Activated CD4-positive, alpha-beta T cell treated with anti-CD3 and anti-CD28 coated beads for 36 hours (primary cell): ENCODE data around the gene IWS1. TPM values are rescaled to one million over a fixed set of nuclear protein-coding genes. Genes with fewer than 3 reads are reported as not detected.

Experiments used
- ATAC-seq: fragments of 200-7000 bp; cut with Tn5 transposase; one replicate; pipeline ENCODE4 v1.10.0; 2021; ENCODE audit warnings: mild to moderate bottlenecking, moderate library complexity
- CTCF ChIA-PET: fragments of 350-600 bp; sonication (Branson Sonifier 250); formaldehyde crosslinking; loops from one replicate; lab custom pipeline; 2021; ENCODE audit warnings: antibody characterized with exemption; lab: Charles Lee
- POLR2A ChIA-PET: fragments of 350-600 bp; sonication (Branson Sonifier 250); formaldehyde crosslinking; loops from one replicate; lab custom pipeline; 2021; ENCODE audit warnings: antibody characterized with exemption, inconsistent platforms; lab: Charles Lee
- DNase-seq: peaks from one replicate; pipeline ENCODE4 v3.0.0-alpha.2; 2020
- H3K27ac Mint-ChIP-seq: one replicate; pipeline ENCODE4 v1.8.0; 2021; ENCODE audit warnings: mixed read lengths
- H3K27me3 Mint-ChIP-seq: one replicate; pipeline ENCODE4 v1.8.0; 2021; ENCODE audit warnings: mixed read lengths
- H3K36me3 Mint-ChIP-seq: one replicate; pipeline ENCODE4 v1.8.0; 2021; ENCODE audit warnings: low read depth, mixed read lengths
- H3K4me1 Mint-ChIP-seq: one replicate; pipeline ENCODE4 v1.8.0; 2021; ENCODE audit warnings: mixed read lengths
- H3K4me3 Mint-ChIP-seq: one replicate; pipeline ENCODE4 v1.8.0; 2021; ENCODE audit warnings: mild to moderate bottlenecking, moderate library complexity, mixed read lengths
- H3K9me3 Mint-ChIP-seq: one replicate; pipeline ENCODE4 v1.8.0; 2021; ENCODE audit warnings: low read depth, mixed read lengths
- intact Hi-C, 2 experiments: fragments of 100-400 bp; cut with DNase I in 1 of 2; cut with micrococcal nuclease in 1 of 2; formaldehyde crosslinking; loops; one replicate each; pipeline versions ENCODE4 v1.14.2 to v1.15.1; 2022 to 2024; cut with DNase I, micrococcal nuclease
- total RNA-seq, 2 experiments: library from RNA; stranded (reverse); gene quantifications; one replicate each; pipeline ENCODE4 v1.2.3, GENCODE V29; 2021

The IWS1 gene
- total RNA-seq, 2 experiments from 2014 or later, result 49.5 to 55.0 TPM

DNA sequence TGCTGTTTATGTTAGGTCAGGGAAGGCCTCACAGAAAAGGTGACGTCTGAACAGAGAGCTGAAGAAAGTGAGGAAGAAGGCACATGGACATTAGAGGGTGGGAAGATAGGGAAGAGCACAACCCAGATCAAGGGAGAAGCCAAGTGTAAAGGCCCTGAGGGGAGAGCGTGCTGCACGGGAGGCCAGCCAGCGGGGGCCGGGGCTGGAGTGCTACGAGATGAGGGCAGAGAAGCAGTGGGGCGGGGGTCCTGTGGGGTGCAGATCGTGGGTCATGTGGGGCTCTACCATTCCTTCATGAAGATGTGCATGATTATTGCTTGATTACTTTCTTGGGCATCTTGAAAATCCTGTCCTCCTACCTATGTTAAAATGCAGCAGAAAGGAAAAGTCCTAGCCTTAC lies 57.2 kb downstream of the IWS1 start:
- POLR2A ChIA-PET, result no interaction called here
- no peak for DNase-seq
- Mint-ChIP-seq H3K4me3 (no peak overlapping the region), H3K27me3 (no peaks in the 10 kb centered on the region), H3K9me3 (no peaks in the 10 kb centered on the region), H3K36me3 (peaks cover 16% of the 10 kb centered on the region), H3K4me1 (peaks cover 18% of the 10 kb centered on the region), H3K27ac (no peak overlapping the region)
- ATAC-seq, result no peak
- CTCF ChIA-PET, result no interaction called here
- intact Hi-C loops, result no loop called here

DNA sequence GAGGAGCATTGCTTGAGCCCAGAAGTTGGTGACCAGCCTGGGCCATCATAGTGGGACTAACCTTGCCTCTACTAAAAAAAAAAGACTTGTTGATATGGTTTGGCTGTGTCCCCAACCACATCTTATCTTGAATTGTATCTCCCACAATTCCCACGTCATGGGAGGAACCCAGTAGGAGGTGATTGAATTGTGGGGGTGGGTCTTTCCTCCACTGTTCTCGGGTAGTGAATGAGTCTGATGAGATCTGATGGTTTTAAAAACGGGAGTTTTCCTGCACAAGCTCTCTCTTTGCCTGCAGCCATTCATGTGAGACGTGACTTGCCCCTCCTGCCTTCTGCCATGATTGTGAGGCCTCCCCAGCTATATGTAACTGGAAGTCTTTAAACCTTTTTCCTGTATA lies 61.0 kb downstream of the IWS1 start:
- Mint-ChIP-seq H3K36me3 (peaks cover 16% of the 10 kb centered on the region), H3K27me3 (no peaks in the 10 kb centered on the region), H3K27ac (peak overlapping the region; percentile 52), H3K4me1 (peaks cover 21% of the 10 kb centered on the region), H3K4me3 (no peak overlapping the region), H3K9me3 (no peaks in the 10 kb centered on the region)
- ATAC-seq (peak; percentile 57), DNase-seq (peak; percentile 27)
- intact Hi-C loops, result no loop called here
- ChIA-PET CTCF (interaction anchor here (0.7 to 1.6 kb wide), 2 partner anchors 14 to 288 kb away, joined by 3 to 8 read pairs; no protein-coding TSS in a partner anchor), POLR2A (no interaction called here)

DNA sequence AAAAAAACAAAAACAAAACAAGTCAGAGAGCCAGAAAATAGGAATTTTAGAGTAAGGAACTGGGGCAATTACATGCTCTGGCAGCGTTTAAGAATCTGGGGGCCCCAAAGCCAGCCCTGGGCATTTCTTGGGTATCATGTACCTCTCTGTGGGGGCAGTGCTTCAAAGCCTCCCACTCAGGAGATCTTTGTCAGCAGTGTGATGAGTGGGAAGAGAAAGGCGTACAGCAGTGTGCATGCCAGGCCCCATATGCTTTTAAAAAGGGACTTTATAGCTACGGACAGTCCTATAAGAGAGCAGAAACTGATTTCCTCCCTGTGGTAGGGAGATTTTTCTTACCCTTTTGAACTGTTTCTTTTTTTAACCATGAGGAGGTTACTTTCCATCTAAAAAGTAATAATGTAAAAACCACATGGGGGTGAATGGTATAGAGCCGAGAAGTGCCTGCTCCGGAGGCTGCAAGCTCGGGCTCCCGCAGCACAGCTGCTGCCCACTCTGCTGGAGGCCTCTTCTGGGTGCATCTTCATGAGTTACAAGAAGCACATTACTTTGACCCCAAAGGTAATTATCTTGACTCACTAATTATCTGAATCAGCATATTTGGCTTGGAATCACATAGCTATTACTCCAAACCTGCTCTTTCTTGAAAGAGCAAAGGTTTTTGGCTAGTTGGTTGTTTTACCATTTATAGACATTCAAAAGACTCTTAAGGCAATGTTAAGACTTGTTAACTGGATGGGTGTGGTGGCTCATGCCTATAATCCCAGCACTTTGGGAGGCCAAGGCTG lies 61.6 kb downstream of the IWS1 start:
- DNase-seq, result no peak
- no peak overlapping the region for H3K27ac Mint-ChIP-seq
- H3K27me3 Mint-ChIP-seq, result no peaks in the 10 kb centered on the region
- peak; percentile 71 for ATAC-seq
- ChIA-PET POLR2A (no interaction called here), CTCF (interaction anchor here (0.7 to 1.6 kb wide), 3 partner anchors 14 to 287 kb away, joined by 3 to 8 read pairs (median 3); no protein-coding TSS in a partner anchor)
- H3K4me3 Mint-ChIP-seq, result no peak overlapping the region
- H3K9me3 Mint-ChIP-seq, result no peaks in the 10 kb centered on the region
- peaks cover 21% of the 10 kb centered on the region for H3K4me1 Mint-ChIP-seq
- intact Hi-C loops, result no loop called here
- peaks cover 16% of the 10 kb centered on the region for H3K36me3 Mint-ChIP-seq

DNA sequence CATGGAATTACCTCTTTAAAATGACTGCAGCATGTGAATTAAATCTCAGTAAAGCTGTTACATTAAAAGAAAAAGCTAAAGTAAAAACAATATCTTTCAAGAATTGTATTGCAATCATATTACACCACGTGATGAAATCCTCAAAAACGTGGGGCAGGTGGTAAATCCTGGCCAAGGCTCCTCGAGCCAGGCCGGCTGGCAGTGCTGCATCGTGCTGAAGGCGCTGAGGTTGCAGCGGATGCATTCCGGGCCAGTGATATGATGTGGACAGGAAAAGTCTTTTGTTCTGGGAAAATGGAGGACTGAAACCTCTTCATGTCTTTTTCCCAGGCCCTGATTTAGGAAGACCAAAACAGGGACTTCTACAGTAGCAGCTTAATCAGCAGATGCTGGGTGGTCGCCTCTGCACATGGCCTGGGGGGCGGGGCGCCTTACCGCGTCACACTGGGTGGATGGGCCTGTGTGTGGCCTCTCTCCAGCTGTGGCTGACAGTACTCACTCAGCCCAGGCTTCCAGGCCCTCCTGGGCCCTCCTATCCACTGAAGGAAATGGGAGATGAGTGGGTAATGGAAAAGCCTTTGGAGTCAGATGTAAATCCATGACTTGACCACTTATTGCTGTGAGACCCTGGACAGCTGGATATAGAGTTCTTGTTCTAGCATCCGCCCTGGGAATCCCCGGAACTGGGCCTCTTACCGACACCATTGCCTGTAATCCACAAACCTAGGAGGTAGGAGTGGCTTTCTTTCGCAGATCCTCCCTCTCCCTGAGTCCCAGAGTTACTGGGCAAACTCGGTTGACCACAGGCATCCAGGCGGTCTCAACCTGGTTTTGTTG lies 62.9 kb downstream of the IWS1 start:
- intact Hi-C loops, result no loop called here
- ATAC-seq, result no peak
- H3K4me1 Mint-ChIP-seq, result peaks cover 21% of the 10 kb centered on the region
- H3K9me3 Mint-ChIP-seq, result no peaks in the 10 kb centered on the region
- peaks cover 9% of the 10 kb centered on the region for H3K36me3 Mint-ChIP-seq
- ChIA-PET CTCF (no interaction called here), POLR2A (no interaction called here)
- H3K27ac Mint-ChIP-seq, result no peak overlapping the region
- H3K27me3 Mint-ChIP-seq, result no peaks in the 10 kb centered on the region
- DNase-seq, result no peak
- no peak overlapping the region for H3K4me3 Mint-ChIP-seq

DNA sequence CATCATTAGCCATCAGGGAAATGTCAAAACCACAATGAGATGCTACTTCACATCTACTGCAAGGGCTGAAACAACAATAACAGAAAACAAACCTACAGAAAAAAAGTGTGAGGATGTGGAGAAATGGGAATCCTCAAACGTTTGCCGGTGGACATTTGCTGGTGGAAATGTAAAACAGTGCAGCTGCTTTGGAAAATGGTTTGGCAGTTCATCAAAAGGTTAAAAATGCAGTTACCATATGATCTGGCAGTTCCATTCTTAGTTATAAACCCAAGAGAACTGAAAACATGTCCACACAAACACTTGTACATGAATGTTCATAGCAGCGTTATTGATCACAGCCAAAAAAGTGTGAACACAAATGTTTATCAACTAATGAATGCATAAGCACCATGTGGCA lies 63.8 kb downstream of the IWS1 start:
- ATAC-seq (no peak), DNase-seq (no peak)
- intact Hi-C loops, result no loop called here
- H3K27ac Mint-ChIP-seq, result no peak overlapping the region
- ChIA-PET POLR2A (no interaction called here), CTCF (no interaction called here)
- H3K4me1 Mint-ChIP-seq, result peaks cover 22% of the 10 kb centered on the region
- H3K27me3 Mint-ChIP-seq, result no peaks in the 10 kb centered on the region
- H3K4me3 Mint-ChIP-seq, result no peak overlapping the region
- H3K36me3 Mint-ChIP-seq, result peaks cover 6% of the 10 kb centered on the region
- H3K9me3 Mint-ChIP-seq, result no peaks in the 10 kb centered on the region

DNA sequence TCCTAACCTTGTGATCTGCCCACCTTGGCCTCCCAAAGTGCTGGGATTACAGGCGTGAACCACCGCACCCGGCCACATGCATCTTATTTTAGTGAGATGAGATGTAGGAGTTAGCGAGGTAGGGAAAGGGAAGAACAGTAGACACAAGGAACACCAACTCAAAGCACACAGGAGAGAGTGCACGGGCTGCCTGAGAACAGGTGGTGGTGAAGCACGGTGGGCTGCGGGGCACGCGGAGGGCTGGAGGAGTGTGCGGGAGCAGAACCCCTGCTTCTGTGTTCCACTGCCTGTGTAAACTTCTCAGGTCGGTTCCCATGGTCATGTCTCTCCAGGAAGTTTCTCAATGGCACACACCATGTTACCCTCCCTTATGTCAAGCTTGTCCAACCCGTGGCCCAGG lies 69.3 kb downstream of the IWS1 start:
- no peaks in the 10 kb centered on the region for H3K9me3 Mint-ChIP-seq
- ChIA-PET CTCF (interaction anchor here (1.7 kb wide), 1 partner anchor 10 kb away, joined by 3 read pairs; no protein-coding TSS in a partner anchor), POLR2A (no interaction called here)
- H3K27ac Mint-ChIP-seq, result no peak overlapping the region
- H3K4me1 Mint-ChIP-seq, result peaks cover 10% of the 10 kb centered on the region
- H3K36me3 Mint-ChIP-seq, result peaks cover 8% of the 10 kb centered on the region
- H3K4me3 Mint-ChIP-seq, result no peak overlapping the region
- DNase-seq, result no peak
- intact Hi-C loops, result no loop called here
- H3K27me3 Mint-ChIP-seq, result no peaks in the 10 kb centered on the region
- no peak for ATAC-seq

DNA sequence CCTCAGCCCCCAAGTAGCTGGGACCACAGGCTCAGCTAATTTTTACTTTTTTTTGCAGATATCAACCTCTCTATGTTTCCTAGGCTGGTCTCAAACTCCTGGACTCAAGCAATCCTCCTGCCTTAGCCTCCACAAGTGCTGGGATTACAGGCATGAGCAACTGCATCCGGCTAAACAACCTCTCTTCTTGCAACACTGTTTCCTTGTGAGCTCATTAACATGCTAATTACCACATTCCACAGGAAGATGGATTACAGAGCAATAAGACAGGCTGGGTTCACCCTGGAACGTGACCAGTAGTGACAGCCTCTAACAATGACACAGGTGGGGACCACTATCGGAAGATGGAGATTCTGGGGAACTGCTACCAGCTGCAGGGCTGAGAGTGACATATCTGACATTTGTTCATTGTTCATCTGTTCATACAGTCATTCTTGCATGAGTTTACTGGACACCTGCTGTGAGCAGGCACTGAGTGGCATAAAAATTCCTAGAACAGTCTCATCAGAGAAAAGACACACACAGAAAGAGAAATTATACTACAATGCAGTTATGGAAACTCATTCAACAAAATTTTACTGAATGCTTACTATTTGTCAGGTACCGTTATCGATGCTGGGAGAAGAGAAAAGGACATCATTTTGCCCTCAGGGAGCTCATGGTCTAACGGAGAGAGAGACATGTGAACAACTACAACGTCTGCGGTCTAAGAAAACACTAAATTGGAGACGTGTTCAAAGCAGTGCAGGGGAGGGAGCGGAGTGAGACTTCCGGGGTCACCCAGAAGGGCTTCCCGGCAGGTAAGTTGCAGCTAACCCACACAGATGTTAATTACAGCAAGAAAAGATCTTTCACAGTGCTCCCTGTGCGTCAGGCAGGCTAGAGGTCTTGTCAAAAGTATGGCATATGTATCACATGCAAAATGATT lies 70.5 kb downstream of the IWS1 start:
- ATAC-seq, result peak; percentile 63
- Mint-ChIP-seq H3K4me1 (peaks cover 10% of the 10 kb centered on the region), H3K27me3 (no peaks in the 10 kb centered on the region), H3K36me3 (peaks cover 8% of the 10 kb centered on the region), H3K9me3 (no peaks in the 10 kb centered on the region), H3K27ac (no peak overlapping the region), H3K4me3 (no peak overlapping the region)
- intact Hi-C loops, result no loop called here
- ChIA-PET CTCF (interaction anchor here (0.6 to 1.7 kb wide), 3 partner anchors 12 to 739 kb away, joined by 3 to 5 read pairs (median 3); no protein-coding TSS in a partner anchor), POLR2A (no interaction called here)
- DNase-seq, result peak; percentile 15

DNA sequence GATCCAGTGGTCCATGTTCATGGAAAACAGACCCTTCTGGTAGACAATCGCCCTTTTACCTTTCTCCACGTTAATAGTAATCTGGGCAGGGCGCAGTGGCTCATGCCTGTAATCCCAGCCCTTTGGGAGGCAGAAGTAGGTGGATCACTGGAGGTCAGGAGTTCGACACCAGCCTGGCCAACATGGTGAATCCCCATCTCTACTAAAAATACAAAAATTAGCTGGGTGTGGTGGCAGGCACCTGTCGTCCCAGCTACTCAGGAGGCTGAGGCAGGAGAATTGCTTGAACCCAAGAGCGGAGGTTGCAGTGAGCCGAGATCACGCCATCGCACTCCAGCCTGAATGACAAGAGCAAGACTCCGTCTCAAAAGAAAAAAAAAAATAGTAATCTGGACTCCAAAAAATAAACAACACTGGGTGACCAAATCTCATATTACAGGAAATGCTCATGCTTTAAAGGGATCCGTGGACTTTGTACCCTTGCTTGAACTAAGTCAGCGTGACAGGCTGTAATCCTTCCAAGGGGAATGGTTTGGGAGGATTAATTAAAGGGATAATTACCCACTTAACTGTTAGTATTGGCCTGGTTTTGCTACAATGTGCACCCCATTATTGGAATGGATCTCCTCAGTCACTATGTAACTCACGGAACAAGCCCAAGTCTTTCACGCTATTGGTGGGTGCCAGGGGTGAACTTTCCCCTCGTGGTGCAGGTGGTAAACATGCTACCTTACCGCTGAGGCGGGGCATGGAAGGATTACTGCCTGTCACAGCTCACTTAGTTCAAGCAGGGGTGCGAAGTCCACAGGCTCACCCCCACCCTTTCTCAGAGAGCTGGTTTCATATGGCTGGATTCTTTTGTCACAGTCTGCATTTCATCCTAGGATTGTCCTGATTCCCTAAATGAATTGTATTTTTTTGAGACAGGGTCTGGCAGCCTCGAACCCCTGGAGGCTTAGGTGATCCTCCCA lies 71.4 kb downstream of the IWS1 start:
- ChIA-PET CTCF (interaction anchor here (0.6 to 1.7 kb wide), 3 partner anchors 12 to 740 kb away, joined by 3 to 5 read pairs (median 3); no protein-coding TSS in a partner anchor), POLR2A (no interaction called here)
- Mint-ChIP-seq H3K4me3 (no peak overlapping the region), H3K36me3 (peaks cover 8% of the 10 kb centered on the region), H3K27ac (no peak overlapping the region), H3K27me3 (no peaks in the 10 kb centered on the region), H3K9me3 (no peaks in the 10 kb centered on the region), H3K4me1 (peaks cover 10% of the 10 kb centered on the region)
- no peak for DNase-seq
- intact Hi-C loops, result no loop called here
- ATAC-seq, result no peak

DNA sequence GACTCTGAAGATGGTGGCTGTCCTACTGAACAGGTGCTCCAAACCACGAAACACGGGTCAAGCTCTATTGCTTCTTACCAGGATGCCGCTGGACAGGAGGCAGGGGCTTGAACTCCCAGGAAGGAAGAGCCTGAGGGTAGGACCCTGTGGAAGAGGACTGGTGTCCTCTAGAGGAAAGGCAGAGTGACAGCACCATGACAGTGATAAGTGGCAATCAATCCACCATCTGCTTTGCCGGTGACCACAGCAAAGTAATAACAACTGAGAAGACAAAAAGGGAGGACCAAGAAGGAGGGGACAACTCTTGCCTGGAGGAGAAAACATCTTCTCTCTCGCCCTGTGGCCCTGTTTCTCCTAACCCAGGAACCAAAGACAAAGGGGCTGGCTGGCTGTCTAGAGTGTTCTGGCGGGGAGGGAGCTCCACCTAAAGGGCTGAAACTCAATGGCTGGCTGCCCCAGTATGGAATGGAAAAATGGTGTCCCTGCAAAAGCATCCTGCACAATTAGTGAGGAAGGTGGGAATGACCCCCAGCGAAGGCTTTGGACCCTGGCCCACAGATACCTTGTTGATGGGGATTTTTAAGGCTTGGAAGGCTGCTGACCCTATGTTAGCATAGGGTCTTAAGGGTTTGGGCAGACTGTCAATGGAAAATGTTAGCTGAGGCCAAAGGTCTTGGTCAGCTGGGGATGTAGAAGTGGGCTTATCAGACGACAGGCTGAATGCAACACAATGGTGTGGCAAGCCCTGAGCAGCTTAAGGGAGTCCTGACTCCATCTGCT lies 72.7 kb downstream of the IWS1 start:
- Mint-ChIP-seq H3K27ac (no peak overlapping the region), H3K9me3 (no peaks in the 10 kb centered on the region), H3K4me1 (peaks cover 10% of the 10 kb centered on the region), H3K36me3 (peaks cover 6% of the 10 kb centered on the region), H3K4me3 (no peak overlapping the region), H3K27me3 (no peaks in the 10 kb centered on the region)
- intact Hi-C loops, result no loop called here
- POLR2A ChIA-PET, result interaction anchor here (0.5 kb wide), 1 partner anchor 376 kb away, joined by 3 read pairs; no protein-coding TSS in a partner anchor
- DNase-seq (no peak), ATAC-seq (peak; percentile 47)
- CTCF ChIA-PET, result interaction anchor here (0.6 to 1.4 kb wide), 3 partner anchors 27 to 284 kb away, joined by 3 read pairs; no protein-coding TSS in a partner anchor
